IMR-90 (cell line): ENCODE measurements around the gene ATP2B2. TPM values are rescaled to one million over a fixed set of nuclear protein-coding genes. Genes with fewer than 3 reads are reported as not detected.

Experiments used
- ATAC-seq: fragments of 200-7000 bp; cut with Tn5 transposase; 2 replicates; pipeline ENCODE4 v1.9.1; 2020; ENCODE audit warnings: low read depth, mild to moderate bottlenecking, moderate library complexity
- BruUV-seq: library from RNA; stranded (reverse); fragments of 400-500 nt; replicated peaks from 2 replicates; lab custom pipeline; 2021; lab: Mats Ljungman, UMichigan
- CTCF ChIA-PET: fragments of 300-600 bp; formaldehyde crosslinking; extraction: SDS; loops from one replicate; lab custom pipeline; 2021; ENCODE audit warnings: antibody characterized with exemption; lab: Yijun Ruan, JAX
- POLR2A ChIA-PET: fragments of 300-600 bp; sonication (Branson Sonifier 250); formaldehyde crosslinking; loops from one replicate; lab custom pipeline; 2022; ENCODE audit warnings: antibody characterized with exemption; ENCODE audit not compliant: unreplicated experiment; lab: Charles Lee
- DNase-seq: peaks from one replicate; pipeline ENCODE4 v3.0.0; 2013
- H2AFZ ChIP-seq: replicated peaks from 2 replicates; pipeline ENCODE3; 2013; ENCODE audit warnings: low read length, mild to moderate bottlenecking; ENCODE audit not compliant: poor library complexity
- H2AK5ac ChIP-seq: 2 replicates; pipeline ENCODE4 v1.6.1; 2013; ENCODE audit warnings: low read depth, low read length, inconsistent platforms
- H2AK9ac ChIP-seq: replicated peaks from 2 replicates; pipeline ENCODE3; 2013; ENCODE audit warnings: mild to moderate bottlenecking, low read depth, low read length, moderate library complexity; ENCODE audit not compliant: poor library complexity
- H2BK120ac ChIP-seq: 2 replicates; pipeline ENCODE4 v1.6.1; 2013; ENCODE audit warnings: low read depth, low read length, inconsistent platforms
- H2BK15ac ChIP-seq: 3 replicates; pipeline ENCODE4 v1.6.1; 2013; ENCODE audit warnings: low read depth, low read length, inconsistent platforms
- H2BK20ac ChIP-seq: 2 replicates; pipeline ENCODE4 v1.6.1; 2013; ENCODE audit warnings: low read depth, mild to moderate bottlenecking, inconsistent platforms, low read length, moderate library complexity
- H2BK5ac ChIP-seq: 2 replicates; pipeline ENCODE4 v1.6.1; 2013; ENCODE audit warnings: mild to moderate bottlenecking, low read depth, low read length, inconsistent platforms; ENCODE audit not compliant: poor library complexity, severe bottlenecking
- H3K14ac ChIP-seq: replicated peaks from 2 replicates; pipeline ENCODE4 v1.6.1; 2013; ENCODE audit warnings: low read depth, low read length, inconsistent platforms
- H3K18ac ChIP-seq: 2 replicates; pipeline ENCODE4 v1.6.1; 2013; ENCODE audit warnings: low read depth, low read length, control low read depth
- H3K23ac ChIP-seq: 2 replicates; pipeline ENCODE4 v1.6.1; 2013; ENCODE audit warnings: low read depth, low read length, inconsistent platforms
- H3K27ac ChIP-seq: 2 replicates; pipeline ENCODE4 v1.5.1; 2013; ENCODE audit warnings: mild to moderate bottlenecking, control low read depth, low read length; ENCODE audit not compliant: insufficient read depth
- H3K27me3 ChIP-seq: 2 replicates; pipeline ENCODE4 v1.6.1; 2013; ENCODE audit warnings: low read length; ENCODE audit not compliant: control insufficient read depth, insufficient read depth
- H3K36me3 ChIP-seq: 2 replicates; pipeline ENCODE4 v1.6.1; 2013; ENCODE audit warnings: low read length, mixed read lengths; ENCODE audit not compliant: control insufficient read depth, insufficient read depth
- H3K4ac ChIP-seq: 2 replicates; pipeline ENCODE4 v1.6.1; 2013; ENCODE audit warnings: low read depth, low read length, inconsistent platforms
- H3K4me1 ChIP-seq: 2 replicates; pipeline ENCODE4 v1.6.1; 2013; ENCODE audit warnings: low read length, mixed read lengths; ENCODE audit not compliant: control insufficient read depth, insufficient read depth
- H3K4me2 ChIP-seq: 2 replicates; pipeline ENCODE4 v1.6.1; 2013; ENCODE audit warnings: low read depth, mild to moderate bottlenecking, control low read depth, low read length, moderate library complexity
- H3K4me3 ChIP-seq: 2 replicates; pipeline ENCODE4 v1.5.1; 2013; ENCODE audit warnings: low read depth, mild to moderate bottlenecking, control low read depth, low read length, moderate library complexity; ENCODE audit not compliant: insufficient read depth
- H3K56ac ChIP-seq: 2 replicates; pipeline ENCODE4 v1.6.1; 2013; ENCODE audit warnings: low read length, inconsistent platforms; ENCODE audit not compliant: insufficient read depth; ENCODE audit errors: extremely low read depth
- H3K79me1 ChIP-seq, 2 experiments: 2 replicates each; pipeline ENCODE4 v1.6.1; 2013; ENCODE audit warnings: low read length in 2 of 2, inconsistent platforms in 1 of 2, low read depth in 1 of 2
- H3K9ac ChIP-seq: 2 replicates; pipeline ENCODE4 v1.6.1; 2013; ENCODE audit warnings: low read depth, low read length, control low read depth
- H3K9me1 ChIP-seq: 2 replicates; pipeline ENCODE4 v1.6.1; 2013; ENCODE audit warnings: low read length, inconsistent platforms; ENCODE audit not compliant: insufficient read depth
- H3K9me3 ChIP-seq: 2 replicates; pipeline ENCODE4 v1.6.1; 2013; ENCODE audit warnings: low read length; ENCODE audit not compliant: control insufficient read depth, insufficient read depth
- H4K20me1 ChIP-seq: 2 replicates; pipeline ENCODE4 v1.6.1; 2013; ENCODE audit warnings: low read length, inconsistent platforms; ENCODE audit not compliant: insufficient read depth
- H4K5ac ChIP-seq: 2 replicates; pipeline ENCODE4 v1.6.1; 2013; ENCODE audit warnings: mild to moderate bottlenecking, low read depth, low read length, control low read depth
- H4K8ac ChIP-seq, 2 experiments: 2 replicates each; pipeline ENCODE4 v1.6.1; 2013; ENCODE audit warnings: low read depth in 2 of 2, low read length in 2 of 2, control low read depth in 1 of 2, inconsistent platforms in 1 of 2
- H4K91ac ChIP-seq: 2 replicates; pipeline ENCODE4 v1.6.1; 2013; ENCODE audit warnings: low read depth, low read length, inconsistent platforms; ENCODE audit not compliant: insufficient read depth
- CTCF ChIP-seq: conservative IDR thresholded peaks from 2 replicates; pipeline ENCODE4 v1.5.1; 2012; ENCODE audit warnings: mild to moderate bottlenecking, low read depth, low read length, improper control_type of control experiment
- FOS ChIP-seq: fragments of 150-350 bp; IDR thresholded peaks from 2 replicates; pipeline ENCODE4 v1.6.1; 2016; ENCODE audit warnings: low read depth, low read length
- MAZ ChIP-seq: IDR thresholded peaks from 2 replicates; pipeline ENCODE4 v1.6.1; 2012; ENCODE audit warnings: low read depth, mild to moderate bottlenecking, low read length, improper control_type of control experiment, moderate library complexity, borderline replicate concordance
- RCOR1 ChIP-seq: IDR thresholded peaks from 2 replicates; pipeline ENCODE4 v1.6.1; 2012; ENCODE audit warnings: mild to moderate bottlenecking, low read length, improper control_type of control experiment; ENCODE audit not compliant: insufficient replicate concordance
- SMC3 ChIP-seq: fragments of 150-350 bp; IDR thresholded peaks from 2 replicates; pipeline ENCODE4 v1.6.1; 2016; ENCODE audit warnings: low read depth, mild to moderate bottlenecking, antibody characterized with exemption, low read length, moderate library complexity
- WGBS, 2 experiments: methylation state at CpG; one replicate each; pipeline versions ENCODE4 v1.1.5 to v1.1.7; 2013; ENCODE audit warnings: missing lambda C conversion rate in 2 of 2; ENCODE audit not compliant: insufficient read length in 1 of 2; ENCODE audit errors: extremely low coverage in 2 of 2; 5-methylcytosine and 5-hydroxymethylcytosine counted together
- dilution Hi-C: fragments of 300-500 bp; cut with HindIII; formaldehyde crosslinking; loops from one replicate; pipeline ENCODE4 v1.14.3; 2018; ENCODE audit warnings: low sequenced_read_pairs; ENCODE audit not compliant: unreplicated experiment
- in situ Hi-C: fragments of 300-500 bp; cut with MboI; formaldehyde crosslinking; loops from 3 replicates; pipeline ENCODE4 v1.14.3; 2019; ENCODE audit warnings: low sequenced_read_pairs, inconsistent platforms, mixed read lengths
- intact Hi-C: fragments of 100-400 bp; cut with micrococcal nuclease; formaldehyde crosslinking; loops from 2 replicates; pipeline ENCODE4 v1.10.0; 2022
- polyA plus RNA-seq, 3 experiments: library from polyadenylated mRNA; depleted of rRNA; stranded (reverse); fragments of >200 nt; gene quantifications; 2 replicates each; pipeline ENCODE4 v1.2.3, GENCODE V29; 2012; ENCODE audit warnings: low replicate concordance in 1 of 3
- total RNA-seq: library from RNA; depleted of rRNA; stranded (reverse); fragments of >200 nt; gene quantifications from 2 replicates; pipeline ENCODE4 v1.2.3, GENCODE V29; 2012

The ATP2B2 gene
- total and polyA plus RNA-seq, 2 of the 4 experiments (the other 2 are of a cell fraction) = under 0.01 to 0.02 TPM

GRCh38 chr3:10475983-10476382, 29.4 kb downstream of the ATP2B2 start:
- H3K56ac ChIP-seq = no peak overlapping the region
- H4K8ac ChIP-seq = no peak overlapping the region
- peaks cover 30% of the 10 kb centered on the region for H3K27me3 ChIP-seq
- no peak overlapping the region for H2AK5ac ChIP-seq
- WGBS, 2 experiments = no CpG with 5 or more reads among the region's 3 CpGs
- H2BK5ac ChIP-seq = no peak overlapping the region
- no peak overlapping the region for H2AK9ac ChIP-seq
- DNase-seq = no peak
- in situ Hi-C loops (no loop called here), intact Hi-C loops (no loop called here), dilution Hi-C loops (no loop called here)
- no peak overlapping the region for H4K5ac ChIP-seq
- H4K20me1 ChIP-seq = no peaks in the 10 kb centered on the region
- no peaks in the 10 kb centered on the region for H3K36me3 ChIP-seq
- no peak overlapping the region for H3K18ac ChIP-seq
- H3K4me3 ChIP-seq = no peak overlapping the region
- no peak overlapping the region for H3K27ac ChIP-seq
- H2BK120ac ChIP-seq = no peak overlapping the region
- H3K4ac ChIP-seq = no peak overlapping the region
- no TSS peak for BruUV-seq
- no peaks in the 10 kb centered on the region for H3K9me3 ChIP-seq
- no peaks in the 10 kb centered on the region for H3K9me1 ChIP-seq
- ChIA-PET POLR2A (no interaction called here), CTCF (no interaction called here)
- no peak overlapping the region for H3K9ac ChIP-seq
- no peak for TF ChIP-seq SMC3
- TF ChIP-seq RCOR1 = no peak
- TF ChIP-seq FOS = no peak
- no peak for TF ChIP-seq CTCF
- no peak for TF ChIP-seq MAZ
- no peak overlapping the region for H3K23ac ChIP-seq
- no peak overlapping the region for H2AFZ ChIP-seq
- H3K4me1 ChIP-seq = no peaks in the 10 kb centered on the region
- no peak overlapping the region for H4K91ac ChIP-seq
- H2BK15ac ChIP-seq = no peak overlapping the region
- H3K79me1 ChIP-seq = no peaks in the 10 kb centered on the region
- ATAC-seq = no peak
- no peak overlapping the region for H3K4me2 ChIP-seq
- H2BK20ac ChIP-seq = no peak overlapping the region
- H3K14ac ChIP-seq = no peak overlapping the region
